Measurements from ENCODE around the gene CDCA8.

GRCh38 chr1:37670133-37670532 lies 22.2 kb upstream of the CDCA8 start:
- no peak for TF ChIP-seq CTCF (IDR thresholded peaks at IDR 0.05)
- no peak for TF ChIP-seq POLR2A (IDR thresholded peaks at IDR 0.05)
